Epidermal melanocyte (primary cell): ENCODE results near the gene PLCD1.

Experiments
- DNase-seq: peaks from one replicate; pipeline ENCODE4 v3.0.0; 2011; ENCODE audit warnings: low spot score; ENCODE audit not compliant: insufficient read length

The PLCD1 gene

DNA sequence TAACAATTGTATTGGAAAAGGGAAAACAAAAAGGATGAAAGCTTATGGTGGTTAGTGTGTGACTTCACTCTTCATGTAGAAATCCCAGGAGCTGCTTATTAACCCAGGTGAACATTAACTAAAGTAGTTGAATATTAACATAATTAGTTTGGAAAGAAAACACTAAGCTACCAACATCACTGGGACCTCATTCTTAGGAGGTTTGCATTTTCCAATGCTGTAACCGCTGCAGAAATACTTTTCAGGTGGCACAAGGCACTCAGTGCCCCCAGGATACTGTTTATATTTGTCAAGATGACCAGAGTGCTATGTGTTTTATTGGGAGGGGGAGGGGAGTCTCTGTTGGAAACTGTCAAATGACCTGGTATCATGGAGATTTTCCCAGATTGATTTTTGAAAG, 64.7 kb downstream of the PLCD1 start:
- no peak for DNase-seq

DNA sequence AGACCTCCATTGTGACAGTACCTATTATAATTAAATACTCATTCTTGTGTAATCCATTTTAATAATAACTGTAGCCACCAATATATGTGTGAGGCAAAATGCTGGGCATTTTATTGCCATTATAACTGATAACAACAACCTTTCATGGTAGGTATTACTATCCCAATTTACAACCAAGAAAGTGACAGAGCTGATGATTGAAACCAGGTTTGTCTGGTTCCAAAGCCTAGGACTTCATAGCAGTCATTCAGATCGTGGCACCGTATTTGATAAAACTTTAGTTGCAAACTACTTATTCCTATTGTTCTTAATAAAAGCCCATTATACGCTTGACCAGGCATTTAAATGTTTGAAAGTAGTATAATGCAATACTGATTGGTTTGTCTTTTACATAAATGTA, 65.3 kb downstream of the PLCD1 start:
- DNase-seq: no peak

DNA sequence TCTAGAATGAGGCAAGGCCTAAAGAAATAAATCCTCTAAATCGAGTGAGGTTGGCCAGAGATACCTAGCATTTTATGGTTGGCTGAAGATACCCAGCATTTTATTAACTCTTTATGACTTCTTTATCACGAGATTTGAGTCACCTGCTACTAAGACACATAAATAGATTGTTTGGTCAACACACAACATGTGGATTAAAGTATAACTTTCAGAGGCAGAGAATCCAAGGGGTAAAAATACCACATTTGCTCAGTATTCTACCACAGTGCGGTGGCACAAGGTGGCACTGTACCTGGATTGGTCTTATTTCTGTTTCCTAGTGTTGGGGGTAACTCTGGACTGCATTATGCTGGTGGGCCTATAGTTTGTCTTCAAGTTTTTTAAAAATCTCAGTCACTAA, 65.8 kb downstream of the PLCD1 start:
- DNase-seq: no peak

DNA sequence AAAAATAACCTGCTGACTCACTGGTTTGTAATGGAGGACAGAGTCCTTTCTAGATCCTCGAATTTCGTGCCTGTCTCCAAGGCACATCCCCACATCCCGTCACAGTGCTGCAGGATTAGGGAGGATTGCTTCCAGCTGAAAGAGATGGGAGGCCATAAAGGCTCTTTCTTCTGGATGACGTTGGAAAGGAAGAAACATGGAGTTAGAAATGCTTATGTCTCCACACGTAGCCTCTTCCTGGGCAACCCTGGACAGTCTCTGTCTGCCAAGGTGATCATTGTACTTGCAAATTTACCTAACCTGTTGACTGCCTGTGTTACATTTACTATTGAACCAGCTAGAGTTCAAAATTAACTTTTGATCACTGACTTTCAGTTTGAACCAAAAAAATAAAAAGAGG, 66.4 kb downstream of the PLCD1 start:
- DNase-seq: no peak

DNA sequence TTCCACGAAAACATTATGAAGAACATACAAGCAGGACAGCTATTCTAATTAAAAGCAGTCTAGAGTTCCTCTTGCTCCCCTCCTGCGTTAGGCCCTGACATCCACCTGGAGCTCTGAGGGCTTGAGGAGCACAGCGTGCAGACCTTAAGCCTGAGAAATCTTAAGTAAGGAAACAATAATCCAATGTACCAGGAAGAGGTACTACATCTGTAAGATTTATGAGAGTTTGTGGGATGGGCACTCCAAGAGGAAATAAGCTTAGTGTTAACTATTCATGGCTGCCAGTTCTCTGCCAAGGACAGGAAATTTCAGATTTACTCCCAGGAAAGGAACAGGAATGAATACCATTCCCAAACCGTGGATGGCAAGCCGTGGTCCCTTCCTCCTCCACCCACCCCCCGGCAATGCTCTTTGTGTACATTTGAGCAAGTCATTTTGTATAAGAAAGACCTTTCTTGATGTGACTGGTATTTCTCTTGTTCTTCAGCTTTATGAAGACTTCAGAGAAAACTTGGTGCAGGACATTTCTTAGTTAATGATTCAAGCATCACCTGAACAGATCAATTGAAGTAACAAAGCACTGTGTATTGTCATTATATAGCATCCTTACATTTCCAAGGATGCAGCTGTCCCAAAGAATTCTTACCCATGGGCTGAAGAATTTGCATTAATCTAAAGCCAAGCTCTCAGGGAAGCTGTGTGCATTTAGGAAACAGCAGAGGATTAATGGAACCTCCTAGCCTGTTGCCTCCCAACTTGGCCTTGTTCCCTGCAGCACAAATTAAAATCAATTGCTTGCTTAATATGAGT, 67.6 kb downstream of the PLCD1 start:
- no peak for DNase-seq

DNA sequence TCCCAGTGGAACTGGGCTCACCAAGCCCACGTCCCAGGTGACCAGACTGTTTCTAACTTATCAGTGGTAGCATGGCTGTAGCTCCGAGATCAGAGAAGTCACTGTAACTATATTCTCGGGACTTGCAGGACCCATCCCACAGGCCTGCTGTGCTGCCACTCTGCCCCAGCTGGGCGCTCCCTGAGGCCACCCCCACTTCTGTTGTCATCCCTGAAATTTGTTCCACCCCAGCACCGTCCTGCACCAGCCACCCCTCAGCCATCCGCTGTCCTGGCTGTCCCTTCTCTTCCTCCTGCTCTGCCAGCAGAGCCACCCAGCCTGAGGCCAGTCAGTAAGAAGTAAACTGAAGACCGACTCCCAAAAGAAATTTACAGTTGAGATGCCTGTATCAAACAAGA, 71.9 kb downstream of the PLCD1 start:
- DNase-seq: no peak
